HG03521 (cell line): ENCODE measurements around the gene RAB11A.
"Not testable (repeated sequence)": the region's sequence is repeated elsewhere in the genome, so short reads cannot be mapped to it uniquely, and the experiment has no call there.

ENCODE experiments used
- ATAC-seq: cut with Tn5 transposase; IDR thresholded peaks from one replicate; pipeline ENCODE4 v1.9.1; 2021; ENCODE audit warnings: mild to moderate bottlenecking, moderate library complexity; ENCODE audit not compliant: unreplicated experiment

Gene RAB11A

GRCh38 chr15:65841121-65841930 lies 28.0 kb upstream of the RAB11A start:
- no peak for ATAC-seq

GRCh38 chr15:65845826-65846519 lies 23.3 kb upstream of the RAB11A start:
- ATAC-seq, result no peak

- ATAC-seq, result no peak
Observed at GRCh38 chr15:65847989-65848388, 21.3 kb upstream of the RAB11A start.

- no peak for ATAC-seq
Observed at GRCh38 chr15:65851981-65852380, 17.3 kb upstream of the RAB11A start.

- ATAC-seq, result no peak
Observed at GRCh38 chr15:65856821-65857455, 12.4 kb upstream of the RAB11A start.

GRCh38 chr15:65857718-65858402 lies 11.4 kb upstream of the RAB11A start:
- no peak for ATAC-seq

GRCh38 chr15:65862682-65863081 lies 6.6 kb upstream of the RAB11A start:
- ATAC-seq, result no peak

- no peak for ATAC-seq
Observed at GRCh38 chr15:65863106-65863505, 6.2 kb upstream of the RAB11A start.

GRCh38 chr15:65867244-65867643 lies 2.0 kb upstream of the RAB11A start:
- ATAC-seq, result no peak

GRCh38 chr15:65867933-65868332 lies 1.4 kb upstream of the RAB11A start:
- not testable (repeated sequence) for ATAC-seq

- no peak for ATAC-seq
Observed at GRCh38 chr15:65868546-65869125, 655 bp upstream of the RAB11A start.

GRCh38 chr15:65869954-65870871 lies 922 bp downstream of the RAB11A start:
- no peak for ATAC-seq

- ATAC-seq, result no peak
Observed at GRCh38 chr15:65870889-65871533, 1.7 kb downstream of the RAB11A start.

- ATAC-seq, result not testable (repeated sequence)
Observed at GRCh38 chr15:65871886-65872285, 2.6 kb downstream of the RAB11A start.

- ATAC-seq, result not testable (repeated sequence)
Observed at GRCh38 chr15:65872596-65872995, 3.3 kb downstream of the RAB11A start.

GRCh38 chr15:65873256-65873655 lies 4.0 kb downstream of the RAB11A start:
- no peak for ATAC-seq

- ATAC-seq, result no peak
Observed at GRCh38 chr15:65875458-65875857, 6.2 kb downstream of the RAB11A start.

- no peak for ATAC-seq
Observed at GRCh38 chr15:65877749-65878148, 8.5 kb downstream of the RAB11A start.

- no peak for ATAC-seq
Observed at GRCh38 chr15:65881766-65882434, 12.6 kb downstream of the RAB11A start.
